Stomach (tissue), 9 donors: ENCODE results near the gene SPAG17. TPM values are rescaled to one million over a fixed set of nuclear protein-coding genes. Genes with fewer than 3 reads are reported as not detected.
"Not testable (repeated sequence)": the region's sequence is repeated elsewhere in the genome, so short reads cannot be mapped to it uniquely, and the experiment has no call there.

Experiments
- DNase-seq, 2 donors: peaks; one replicate each; pipeline versions ENCODE4 v3.0.0 to v3.0.0-alpha.2; 2013 to 2019
- H3K27ac ChIP-seq, 5 donors: fragments of 200-600 bp in 4 of 5; sonication (generic) in 4 of 5; one replicate each; pipeline ENCODE4 v1.5.1; 2013 to 2019; ENCODE audit warnings: mild to moderate bottlenecking in 1 of 5, moderate library complexity in 1 of 5
- H3K27me3 ChIP-seq, 3 donors: fragments of 200-600 bp; sonication (generic); one replicate each; pipeline ENCODE4 v1.5.1; 2017 to 2019; ENCODE audit warnings: mixed run types in 1 of 3
- H3K36me3 ChIP-seq, 4 donors: fragments of 200-600 bp; sonication (generic); 1 replicate in 3 of 4; 2 replicates in 1 of 4; pipeline ENCODE4 v1.5.1; 2016 to 2019
- H3K4me1 ChIP-seq, 4 donors: fragments of 200-600 bp; sonication (generic); one replicate each; pipeline ENCODE4 v1.5.1; 2016 to 2019
- H3K4me3 ChIP-seq, 4 donors: fragments of 200-600 bp; sonication (generic) in 3 of 4; one replicate each; pipeline ENCODE4 v1.5.1; 2016 to 2019; ENCODE audit warnings: mild to moderate bottlenecking in 1 of 4
- H3K9me3 ChIP-seq, 4 donors: fragments of 200-600 bp; sonication (generic); one replicate each; pipeline ENCODE4 v1.5.1; 2016 to 2019
- EP300 ChIP-seq: sonication (generic); formaldehyde crosslinking; IDR thresholded peaks from one replicate; pipeline ENCODE4 v1.6.1; 2017; ENCODE audit warnings: antibody characterized with exemption
- POLR2A ChIP-seq, 4 donors: fragments of 450-650 bp; IDR thresholded peaks; one replicate each; pipeline ENCODE4 v1.6.1; 2016; ENCODE audit warnings: antibody characterized with exemption in 4 of 4, control low read depth in 2 of 4, mild to moderate bottlenecking in 1 of 4, moderate library complexity in 1 of 4
- POLR2AphosphoS5 ChIP-seq, 3 donors: sonication (generic); formaldehyde crosslinking; IDR thresholded peaks; one replicate each; pipeline ENCODE4 v1.6.1; 2016; ENCODE audit warnings: antibody characterized with exemption in 3 of 3
- WGBS, 5 donors: extraction: QIAGEN DNeasy Blood & Tissue Kit in 3 of 5; methylation state at CpG; one replicate each; pipeline versions ENCODE4 v1.1.5 to v1.1.7; 2013 to 2018; 5-methylcytosine and 5-hydroxymethylcytosine counted together
- intact Hi-C: fragments of 100-400 bp; cut with DNase I; formaldehyde crosslinking; loops from one replicate; pipeline ENCODE4 v1.15.1; 2023; ENCODE audit warnings: low total_unique reads
- polyA plus RNA-seq, 3 donors: library from polyadenylated mRNA; stranded (reverse); fragments of 200-250 nt; gene quantifications; one replicate each; pipeline ENCODE4 v1.2.3, GENCODE V29; 2013
- total RNA-seq, 5 donors: library from RNA; depleted of rRNA; stranded (reverse); fragments of >200 nt; gene quantifications; one replicate each; pipeline versions ENCODE4 v1.1.0 to v1.2.3, GENCODE V29; 2014 to 2016
- TF ChIP-seq, protein P1 (sequence below), 7 experiments: fragments of 450-650 bp in 4 of 7; fragments of 200-600 bp in 3 of 7; sonication (generic) in 3 of 7; IDR thresholded peaks; one replicate each; pipeline ENCODE4 v1.5.1; 2016 to 2019; ENCODE audit warnings: antibody characterized with exemption in 7 of 7, control low read depth in 2 of 7, mild to moderate bottlenecking in 1 of 7
- donor health status: healthy with polysubstance abuse.
- donor health status: Bipolar disorder and iron deficiency.
- donor health status: healthy.

SPAG17 gene
- total and polyA plus RNA-seq, 8 donors = under 0.01 to 8.9 (median 5.0) TPM; not detected in 5

DNA sequence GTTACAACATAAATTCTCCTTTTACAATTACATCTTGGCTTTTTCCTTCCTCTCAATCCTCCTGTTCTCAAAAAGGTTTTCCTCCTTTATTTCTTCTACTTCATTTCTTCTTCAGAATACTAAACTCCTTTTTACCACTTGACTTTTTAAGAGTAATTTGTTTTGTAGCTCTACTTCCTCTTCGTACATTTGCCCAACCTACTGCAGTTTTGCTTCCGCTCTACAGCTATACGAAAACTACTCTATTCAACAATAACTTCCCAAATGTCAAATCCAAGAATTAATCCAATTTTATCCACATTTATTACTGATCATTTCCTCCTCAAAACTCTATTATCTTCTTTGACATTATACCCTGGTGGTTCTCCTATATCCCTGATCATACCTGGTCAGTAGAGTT is 259.0 kb downstream of the SPAG17 start:
- no peak overlapping the region for H3K4me3 ChIP-seq
- peaks cover 16 to 34% (median 22%) of the 10 kb centered on the region in 4 donors for H3K4me1 ChIP-seq
- WGBS, 5 donors = 84 to 98% (median 90%) methylated on average over 3 of the region's 3 CpGs
- H3K36me3 ChIP-seq = peaks cover 0 to 6% (median 2%) of the 10 kb centered on the region in 4 donors
- no peak overlapping the region for H3K27ac ChIP-seq
- no peak for DNase-seq
- no peaks in the 10 kb centered on the region for H3K27me3 ChIP-seq
- TF ChIP-seq, protein P1, sequence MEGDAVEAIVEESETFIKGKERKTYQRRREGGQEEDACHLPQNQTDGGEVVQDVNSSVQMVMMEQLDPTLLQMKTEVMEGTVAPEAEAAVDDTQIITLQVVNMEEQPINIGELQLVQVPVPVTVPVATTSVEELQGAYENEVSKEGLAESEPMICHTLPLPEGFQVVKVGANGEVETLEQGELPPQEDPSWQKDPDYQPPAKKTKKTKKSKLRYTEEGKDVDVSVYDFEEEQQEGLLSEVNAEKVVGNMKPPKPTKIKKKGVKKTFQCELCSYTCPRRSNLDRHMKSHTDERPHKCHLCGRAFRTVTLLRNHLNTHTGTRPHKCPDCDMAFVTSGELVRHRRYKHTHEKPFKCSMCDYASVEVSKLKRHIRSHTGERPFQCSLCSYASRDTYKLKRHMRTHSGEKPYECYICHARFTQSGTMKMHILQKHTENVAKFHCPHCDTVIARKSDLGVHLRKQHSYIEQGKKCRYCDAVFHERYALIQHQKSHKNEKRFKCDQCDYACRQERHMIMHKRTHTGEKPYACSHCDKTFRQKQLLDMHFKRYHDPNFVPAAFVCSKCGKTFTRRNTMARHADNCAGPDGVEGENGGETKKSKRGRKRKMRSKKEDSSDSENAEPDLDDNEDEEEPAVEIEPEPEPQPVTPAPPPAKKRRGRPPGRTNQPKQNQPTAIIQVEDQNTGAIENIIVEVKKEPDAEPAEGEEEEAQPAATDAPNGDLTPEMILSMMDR (IDR thresholded peaks at IDR 0.05) = no peak
- no peak for TF ChIP-seq EP300
- no peak for TF ChIP-seq POLR2AphosphoS5 (IDR thresholded peaks at IDR 0.05)
- no peak for TF ChIP-seq POLR2A (IDR thresholded peaks at IDR 0.05)
- intact Hi-C loops = no loop called here
- H3K9me3 ChIP-seq = no peaks in the 10 kb centered on the region

- intact Hi-C loops, H3K27me3 ChIP-seq, H3K27ac ChIP-seq, H3K9me3 ChIP-seq, DNase-seq, H3K4me3 ChIP-seq: not testable (repeated sequence)
- peaks cover 3 to 35% (median 27%) of the 10 kb centered on the region in 4 donors for H3K36me3 ChIP-seq
- WGBS, 5 donors = 86 to 91% (median 89%) methylated on average over 6 to 7 of the region's 7 CpGs
- peaks cover 0 to 14% (median 4%) of the 10 kb centered on the region in 4 donors for H3K4me1 ChIP-seq
These were observed 262.3 kb downstream of the SPAG17 start for GRCh38 chr1:117922717-117923116.

DNA sequence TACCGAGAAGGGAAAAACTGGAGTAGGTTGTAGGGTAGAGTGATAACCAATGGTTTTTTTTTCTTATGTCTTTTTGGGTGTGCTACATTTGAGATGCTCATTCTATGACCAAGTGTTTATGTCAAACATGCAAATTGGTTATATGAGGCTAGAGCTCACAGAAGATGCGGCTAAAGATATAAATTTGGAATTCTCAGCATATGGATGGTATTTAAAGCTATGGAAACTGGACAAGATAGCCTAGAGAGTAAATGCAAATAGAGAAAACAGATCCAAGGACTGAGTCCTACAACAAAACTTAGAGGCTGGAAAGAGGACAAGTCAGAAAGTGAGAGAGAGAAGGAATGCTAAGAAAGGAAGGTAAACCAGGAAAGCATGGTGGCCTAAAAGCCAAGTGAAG is 263.0 kb downstream of the SPAG17 start:
- TF ChIP-seq POLR2A (IDR thresholded peaks at IDR 0.05) = no peak
- TF ChIP-seq, protein P1 (IDR thresholded peaks at IDR 0.05) = no peak
- no peak for TF ChIP-seq POLR2AphosphoS5 (IDR thresholded peaks at IDR 0.05)

GRCh38 chr1:117919376-117919775 is 265.7 kb downstream of the SPAG17 start:
- intact Hi-C loops = no loop called here
- Histone ChIP-seq H3K4me3 (no peak overlapping the region), H3K27me3 (no peaks in the 10 kb centered on the region), H3K27ac (no peak overlapping the region), H3K9me3 (no peaks in the 10 kb centered on the region), H3K4me1 (no peaks in the 10 kb centered on the region), H3K36me3 (peaks cover 12 to 68% (median 61%) of the 10 kb centered on the region in 4 donors)
- TF ChIP-seq POLR2AphosphoS5 (IDR thresholded peaks at IDR 0.05) (no peak), POLR2A (IDR thresholded peaks at IDR 0.05) (no peak), EP300 (no peak)
- TF ChIP-seq, protein P1 (IDR thresholded peaks at IDR 0.05) = no peak
- DNase-seq = no peak

More for the DNA sequence above, 263.0 kb downstream of the SPAG17 start:
- WGBS, 5 donors = 89 to 97% (median 95%) methylated on average over 2 of the region's 2 CpGs
- H3K27me3 ChIP-seq = no peaks in the 10 kb centered on the region
- peaks cover 4 to 42% (median 34%) of the 10 kb centered on the region in 4 donors for H3K36me3 ChIP-seq
- no peak for DNase-seq
- H3K9me3 ChIP-seq = no peaks in the 10 kb centered on the region
- H3K4me1 ChIP-seq = peaks cover 0 to 6% (median under 1%) of the 10 kb centered on the region in 4 donors
- H3K4me3 ChIP-seq = no peak overlapping the region
- no peak overlapping the region for H3K27ac ChIP-seq
- intact Hi-C loops = no loop called here

- no peaks in the 10 kb centered on the region for H3K4me1 ChIP-seq
- no peak for DNase-seq
- no peaks in the 10 kb centered on the region for H3K27me3 ChIP-seq
- H3K36me3 ChIP-seq = peaks cover 26 to 100% (median 97%) of the 10 kb centered on the region in 4 donors
- no peaks in the 10 kb centered on the region for H3K9me3 ChIP-seq
- H3K27ac ChIP-seq = no peak overlapping the region
- no peak overlapping the region for H3K4me3 ChIP-seq
- intact Hi-C loops = no loop called here
- TF ChIP-seq EP300 (no peak), POLR2A (IDR thresholded peaks at IDR 0.05) (no peak), POLR2AphosphoS5 (IDR thresholded peaks at IDR 0.05) (no peak)
- TF ChIP-seq, protein P1 (IDR thresholded peaks at IDR 0.05) = no peak
These were observed 274.0 kb downstream of the SPAG17 start for GRCh38 chr1:117911051-117911450.
